Liver (tissue), 9 donors: ENCODE results near the gene ARFGAP1. TPM values are rescaled to one million over a fixed set of nuclear protein-coding genes. Genes with fewer than 3 reads are reported as not detected.

Experiments
- DNase-seq: peaks from one replicate; pipeline ENCODE4 v3.0.0-alpha.2; 2017; ENCODE audit warnings: low spot score
- H3K27ac ChIP-seq, 2 donors: one replicate each; pipeline ENCODE4 v1.7.0; 2013; ENCODE audit warnings: inconsistent platforms in 2 of 2, low read length in 2 of 2, control low read depth in 1 of 2, low read depth in 1 of 2, mild to moderate bottlenecking in 1 of 2
- H3K27me3 ChIP-seq, 4 donors: one replicate each; pipeline versions ENCODE4 v1.6.1 to v1.7.0; 2013; ENCODE audit warnings: low read length in 3 of 4, inconsistent platforms in 1 of 4, mild to moderate bottlenecking in 1 of 4, moderate library complexity in 1 of 4; ENCODE audit not compliant: control insufficient read depth in 4 of 4, insufficient read depth in 4 of 4
- H3K36me3 ChIP-seq, 4 donors: one replicate each; pipeline versions ENCODE4 v1.6.1 to v1.7.0; 2013; ENCODE audit warnings: low read length in 3 of 4, mild to moderate bottlenecking in 3 of 4, low read depth in 1 of 4, moderate library complexity in 1 of 4; ENCODE audit not compliant: control insufficient read depth in 4 of 4, insufficient read depth in 3 of 4
- H3K4me1 ChIP-seq, 4 donors: one replicate each; pipeline versions ENCODE4 v1.6.1 to v1.7.0; 2013; ENCODE audit warnings: low read length in 3 of 4, mild to moderate bottlenecking in 3 of 4, moderate library complexity in 1 of 4; ENCODE audit not compliant: control insufficient read depth in 4 of 4, insufficient read depth in 4 of 4
- H3K4me3 ChIP-seq, 3 donors: one replicate each; pipeline versions ENCODE4 v1.6.1 to v1.7.0; 2013; ENCODE audit warnings: low read length in 3 of 3, control low read depth in 1 of 3, low read depth in 1 of 3, mild to moderate bottlenecking in 1 of 3
- H3K9ac ChIP-seq, 2 donors: one replicate each; pipeline ENCODE4 v1.7.0; 2013; ENCODE audit warnings: low read length in 2 of 2, mild to moderate bottlenecking in 2 of 2, moderate library complexity in 2 of 2, control low read depth in 1 of 2, low read depth in 1 of 2
- H3K9me3 ChIP-seq, 4 donors: one replicate each; pipeline versions ENCODE4 v1.6.1 to v1.7.0; 2013; ENCODE audit warnings: low read length in 3 of 4; ENCODE audit not compliant: control insufficient read depth in 4 of 4
- ATF3 ChIP-seq: IDR thresholded peaks from 2 replicates; pipeline ENCODE4 v1.6.1; 2016; ENCODE audit warnings: antibody characterized with exemption
- CTCF ChIP-seq: fragments of 150-350 bp; IDR thresholded peaks from 2 replicates; pipeline ENCODE4 v1.5.1; 2017; ENCODE audit warnings: improper control_type of control experiment, low read depth, low read length; ENCODE audit not compliant: missing input control
- EGR1 ChIP-seq, 2 donors: IDR thresholded peaks; 2 replicates each; pipeline ENCODE4 v1.6.1; 2016 to 2018; ENCODE audit warnings: antibody characterized with exemption in 2 of 2, low read depth in 2 of 2
- FOXA1 ChIP-seq: IDR thresholded peaks from 2 replicates; pipeline ENCODE4 v1.6.1; 2016; ENCODE audit warnings: antibody characterized with exemption
- FOXA2 ChIP-seq: IDR thresholded peaks from 2 replicates; pipeline ENCODE4 v1.6.1; 2016; ENCODE audit warnings: antibody characterized with exemption
- GABPA ChIP-seq, 2 donors: IDR thresholded peaks in 1 of 2; conservative IDR thresholded peaks in 1 of 2; 2 replicates each; pipeline ENCODE4 v1.6.1; 2016; ENCODE audit warnings: antibody characterized with exemption in 2 of 2, mild to moderate bottlenecking in 1 of 2, moderate library complexity in 1 of 2
- HNF4A ChIP-seq, 2 donors: conservative IDR thresholded peaks; 2 replicates each; pipeline ENCODE4 v1.6.1; 2016; ENCODE audit warnings: antibody characterized with exemption in 2 of 2, mild to moderate bottlenecking in 2 of 2
- HNF4G ChIP-seq: IDR thresholded peaks from 2 replicates; pipeline ENCODE4 v1.6.1; 2016; ENCODE audit warnings: antibody characterized with exemption
- JUND ChIP-seq, 2 donors: IDR thresholded peaks; 2 replicates each; pipeline ENCODE4 v1.6.1; 2016; ENCODE audit warnings: antibody characterized with exemption in 2 of 2
- MAX ChIP-seq: IDR thresholded peaks from 2 replicates; pipeline ENCODE4 v1.6.1; 2016; ENCODE audit warnings: antibody characterized with exemption
- NR2F2 ChIP-seq: IDR thresholded peaks from 2 replicates; pipeline ENCODE4 v1.6.1; 2016; ENCODE audit warnings: antibody characterized with exemption
- RAD21 ChIP-seq, 2 donors: IDR thresholded peaks; 2 replicates each; pipeline ENCODE4 v1.6.1; 2016; ENCODE audit warnings: antibody characterized with exemption in 2 of 2, mild to moderate bottlenecking in 2 of 2
- REST ChIP-seq: IDR thresholded peaks from 2 replicates; pipeline ENCODE4 v1.6.1; 2016; ENCODE audit warnings: antibody characterized with exemption, mild to moderate bottlenecking
- RXRA ChIP-seq, 2 donors: IDR thresholded peaks; 2 replicates each; pipeline ENCODE4 v1.6.1; 2017 to 2018; ENCODE audit warnings: antibody characterized with exemption in 2 of 2, mild to moderate bottlenecking in 1 of 2
- SP1 ChIP-seq: IDR thresholded peaks from 2 replicates; pipeline ENCODE4 v1.6.1; 2018; ENCODE audit warnings: antibody characterized with exemption, mild to moderate bottlenecking
- TAF1 ChIP-seq: conservative IDR thresholded peaks from 2 replicates; pipeline ENCODE4 v1.6.1; 2016; ENCODE audit warnings: antibody characterized with exemption, mild to moderate bottlenecking
- YY1 ChIP-seq: IDR thresholded peaks from 2 replicates; pipeline ENCODE4 v1.6.1; 2016; ENCODE audit warnings: antibody characterized with exemption, mild to moderate bottlenecking
- ZBTB33 ChIP-seq: IDR thresholded peaks from 2 replicates; pipeline ENCODE4 v1.6.1; 2016; ENCODE audit warnings: antibody characterized with exemption
- WGBS: extraction: QIAGEN DNeasy Blood & Tissue Kit; methylation state at CpG from one replicate; pipeline ENCODE4 v1.1.7; 2013; 5-methylcytosine and 5-hydroxymethylcytosine counted together
- polyA plus RNA-seq, 2 donors: library from polyadenylated mRNA; stranded (reverse) in 1 of 2; unstranded in 1 of 2; fragments of 200-250 nt in 1 of 2; fragments of >200 nt in 1 of 2; fragmentation: Nextera tagmentation in 1 of 2; extraction: Ambion mirVana in 1 of 2; gene quantifications; one replicate each; pipeline versions ENCODE4 v1.2.1 to v1.2.3, GENCODE V29; 2013 to 2015
- total RNA-seq, 2 donors: library from RNA; depleted of rRNA; stranded (reverse); fragments of >200 nt; gene quantifications; one replicate each; pipeline ENCODE4 v1.2.3, GENCODE V29; 2014
- donor health status: healthy.
- donor health status: healthy.
- donor health status: healthy.
- donor health status: healthy.
- donor health status: healthy.

Gene ARFGAP1
- total and polyA plus RNA-seq, 4 donors: 11.2 to 29.7 (median 21.8) TPM

- TF ChIP-seq TAF1: no peak
- no peak for DNase-seq
- H3K4me3 ChIP-seq: no peak overlapping the region
- 59% methylated on average over 8 of the region's 8 CpGs for WGBS
- no peak overlapping the region for H3K9ac ChIP-seq
- H3K27me3 ChIP-seq: peaks cover 3 to 17% (median 8%) of the 10 kb centered on the region in 4 donors
- H3K9me3 ChIP-seq: no peaks in the 10 kb centered on the region
- peaks cover 0 to 12% (median 2%) of the 10 kb centered on the region in 4 donors for H3K4me1 ChIP-seq
- H3K36me3 ChIP-seq: no peaks in the 10 kb centered on the region
- no peak overlapping the region for H3K27ac ChIP-seq
These were observed 20.3 kb upstream of the ARFGAP1 start for GRCh38 chr20:63252284-63252711.

- no peak for TF ChIP-seq RXRA (IDR thresholded peaks at IDR 0.05)
- no peak for TF ChIP-seq GABPA (IDR thresholded peaks at IDR 0.05 in 1 of 2, conservative IDR thresholded peaks at IDR 0.05 in 1 of 2)
- TF ChIP-seq SP1: no peak
- no peak for TF ChIP-seq EGR1 (IDR thresholded peaks at IDR 0.05; ENCODE audit: low read depth in 2 of 2)
- no peak for TF ChIP-seq RAD21 (IDR thresholded peaks at IDR 0.05)
These were observed 19.6 kb upstream of the ARFGAP1 start for GRCh38 chr20:63253065-63253437.

GRCh38 chr20:63253438-63254231 lies 19.0 kb upstream of the ARFGAP1 start:
- no peak overlapping the region for H3K27ac ChIP-seq
- no peaks in the 10 kb centered on the region for H3K9me3 ChIP-seq
- H3K27me3 ChIP-seq: peaks cover 3 to 17% (median 6%) of the 10 kb centered on the region in 4 donors
- TF ChIP-seq FOXA2 (no peak), JUND (IDR thresholded peaks at IDR 0.05) (no peak), HNF4G (no peak), ATF3 (no peak), TAF1 (no peak), FOXA1 (no peak), RXRA (IDR thresholded peaks at IDR 0.05) (no peak), YY1 (no peak), ZBTB33 (no peak), HNF4A (conservative IDR thresholded peaks at IDR 0.05) (no peak), NR2F2 (no peak), REST (no peak), CTCF (no peak), RAD21 (IDR thresholded peaks at IDR 0.05) (no peak), SP1 (no peak), MAX (no peak), EGR1 (IDR thresholded peaks at IDR 0.05; ENCODE audit: low read depth in 2 of 2) (no peak), GABPA (IDR thresholded peaks at IDR 0.05 in 1 of 2, conservative IDR thresholded peaks at IDR 0.05 in 1 of 2) (no peak)
- no peak overlapping the region for H3K9ac ChIP-seq
- H3K36me3 ChIP-seq: no peaks in the 10 kb centered on the region
- no peak for DNase-seq
- 2% methylated on average over 89 of the region's 89 CpGs for WGBS
- H3K4me3 ChIP-seq: peak overlapping the region in 1 of 3 donors; percentile 25
- peaks cover 0 to 12% (median 2%) of the 10 kb centered on the region in 4 donors for H3K4me1 ChIP-seq

More at GRCh38 chr20:63253065-63253437, 19.6 kb upstream of the ARFGAP1 start:
- H3K4me3 ChIP-seq: no peak overlapping the region
- no peaks in the 10 kb centered on the region for H3K36me3 ChIP-seq
- peaks cover 3 to 17% (median 6%) of the 10 kb centered on the region in 4 donors for H3K27me3 ChIP-seq
- peaks cover 0 to 12% (median 2%) of the 10 kb centered on the region in 4 donors for H3K4me1 ChIP-seq
- no peaks in the 10 kb centered on the region for H3K9me3 ChIP-seq
- WGBS: 13% methylated on average over 16 of the region's 16 CpGs
- no peak for DNase-seq
- no peak overlapping the region for H3K27ac ChIP-seq
- H3K9ac ChIP-seq: no peak overlapping the region
